Measurements from ENCODE around the gene HOXB4. TPM values are rescaled to one million over a fixed set of nuclear protein-coding genes. Genes with fewer than 3 reads are reported as not detected.

The HOXB4 gene
- total and polyA plus RNA-seq, 2 of the 4 experiments (the other 2 are of a cell fraction) = 2.0 to 8.5 TPM

GRCh38 chr17:48544349-48545021 lies 33.7 kb downstream of the HOXB4 start:
- Histone ChIP-seq H2AFZ (replicated peaks; ENCODE audit: low read length, poor library complexity) (no peak overlapping the region), H2AK9ac (replicated peaks; ENCODE audit: low read depth, low read length, poor library complexity) (peak overlapping the region; percentile 18), H2BK20ac (ENCODE audit: low read depth, low read length) (peak overlapping the region; percentile 27; the same call in 1 of the 2 replicates), H3K56ac (ENCODE audit: extremely low read depth, insufficient read depth, low read length) (peak overlapping the region; percentile 99), H2BK15ac (ENCODE audit: low read depth, low read length) (peak overlapping the region; percentile 65; the same call in 1 of the 3 replicates), H4K5ac (ENCODE audit: low read depth, low read length) (peak overlapping the region; percentile 84), H3K9ac (ENCODE audit: low read depth, low read length) (peak overlapping the region; percentile 100), H3K27me3 (ENCODE audit: control insufficient read depth, insufficient read depth, low read length) (no peaks in the 10 kb centered on the region), H2AK5ac (ENCODE audit: low read depth, low read length) (peak overlapping the region; percentile 88), H2BK5ac (ENCODE audit: low read depth, low read length, poor library complexity, severe bottlenecking) (peak overlapping the region; percentile 96), H3K4me2 (ENCODE audit: low read depth, low read length) (peak overlapping the region; percentile 80), H3K23ac (ENCODE audit: low read depth, low read length) (peak overlapping the region; percentile 100), H3K4ac (ENCODE audit: low read depth, low read length) (peak overlapping the region; percentile 98), H3K18ac (ENCODE audit: low read depth, low read length) (peak overlapping the region; percentile 96), H3K9me3 (ENCODE audit: control insufficient read depth, insufficient read depth, low read length) (no peaks in the 10 kb centered on the region), H4K91ac (ENCODE audit: insufficient read depth, low read depth, low read length) (peak overlapping the region; percentile 92), H3K14ac (replicated peaks; ENCODE audit: low read depth, low read length) (peak overlapping the region; percentile 99), H3K36me3 (ENCODE audit: control insufficient read depth, insufficient read depth, low read length) (peaks cover 24% of the 10 kb centered on the region), H3K27ac (ENCODE audit: insufficient read depth, low read length) (peak overlapping the region; percentile 99), H3K79me1 (ENCODE audit: low read depth in 1 of 2, low read length in 2 of 2) (peaks cover 4 to 34% of the 10 kb centered on the region in 2 experiments; a peak in 2 of 4 replicates), H3K4me1 (ENCODE audit: control insufficient read depth, insufficient read depth, low read length) (peaks cover 32% of the 10 kb centered on the region), H3K4me3 (ENCODE audit: insufficient read depth, low read depth, low read length) (peak overlapping the region; percentile 96), H3K9me1 (ENCODE audit: insufficient read depth, low read length) (peaks cover 8% of the 10 kb centered on the region), H4K20me1 (ENCODE audit: insufficient read depth, low read length) (no peaks in the 10 kb centered on the region), H2BK120ac (ENCODE audit: low read depth, low read length) (peak overlapping the region; percentile 91), H4K8ac (ENCODE audit: low read depth in 2 of 2, low read length in 2 of 2) (peak overlapping the region; percentile 80 to 94; a peak in 3 of 4 replicates)
- no CpG with 5 or more reads among the region's 38 CpGs for WGBS, 2 experiments (ENCODE audit: extremely low coverage in 2 of 2, insufficient read length in 1 of 2)
- BruUV-seq (replicated peaks) = no TSS peak
- intact Hi-C loops (cut with micrococcal nuclease) = no loop called here
- CTCF ChIA-PET = interaction anchor here (0.6 kb wide), 1 partner anchor 144 kb away, joined by 6 read pairs; no protein-coding TSS in a partner anchor
- dilution Hi-C loops (cut with HindIII; ENCODE audit: low sequenced_read_pairs, unreplicated experiment) = no loop called here
- in situ Hi-C loops (cut with MboI; ENCODE audit: low sequenced_read_pairs) = loop anchor here (10.0 kb wide), 1 partner anchor 190 kb away; no protein-coding TSS in a partner anchor
- ATAC-seq (ENCODE audit: low read depth) (peak; percentile 53), DNase-seq (peak; percentile 93)
- POLR2A ChIA-PET (ENCODE audit: unreplicated experiment) = interaction anchor here (1.0 to 1.7 kb wide), 2 partner anchors 48 to 61 kb away, joined by 3 to 5 read pairs; no protein-coding TSS in a partner anchor
- TF ChIP-seq BHLHE40 (IDR thresholded peaks at IDR 0.05; ENCODE audit: low read depth, low read length) = no peak
- no peak for TF ChIP-seq MAFK (IDR thresholded peaks at IDR 0.05; ENCODE audit: low read depth, low read length)
- TF ChIP-seq NFE2L2 (IDR thresholded peaks at IDR 0.05; ENCODE audit: low read depth, low read length) = no peak
- TF ChIP-seq MAZ (IDR thresholded peaks at IDR 0.05; ENCODE audit: borderline replicate concordance, low read depth, low read length) = peak; percentile 11; the same call in 1 of the 2 replicates
- no peak for TF ChIP-seq FOS (IDR thresholded peaks at IDR 0.05; ENCODE audit: low read depth, low read length)
- no peak for TF ChIP-seq RCOR1 (IDR thresholded peaks at IDR 0.05; ENCODE audit: insufficient replicate concordance, low read length)
- no peak for TF ChIP-seq USF2 (IDR thresholded peaks at IDR 0.05; ENCODE audit: low read depth, low read length)
- TF ChIP-seq RAD21 (IDR thresholded peaks at IDR 0.05; ENCODE audit: low read length) = no peak; the same call in 1 of the 2 replicates
- no peak for TF ChIP-seq SMC3 (IDR thresholded peaks at IDR 0.05; ENCODE audit: low read depth, low read length)
- TF ChIP-seq CTCF (conservative IDR thresholded peaks at IDR 0.05; ENCODE audit: low read depth, low read length) = no peak
- TF ChIP-seq ELK1 (IDR thresholded peaks at IDR 0.05; ENCODE audit: borderline replicate concordance, low read depth, low read length) = no peak
- peak; percentile 31; the same call in 1 of the 2 replicates for TF ChIP-seq POLR2A (IDR thresholded peaks at IDR 0.05; ENCODE audit: low read depth, low read length)
- no peak for TF ChIP-seq CHD1 (IDR thresholded peaks at IDR 0.05; ENCODE audit: low read depth, low read length)
- TF ChIP-seq RFX5 (IDR thresholded peaks at IDR 0.05; ENCODE audit: low read depth, low read length) = no peak
